Activated CD8-positive, alpha-beta memory T cell treated with anti-CD3 and anti-CD28 coated beads, Interleukin-2, amount 50 U/mL, for 4 hours (primary cell): ENCODE measurements around the gene SV2B.

Source experiments
- DNase-seq: peaks from one replicate; pipeline ENCODE4 v3.0.0-alpha.2; 2020

SV2B gene

DNA sequence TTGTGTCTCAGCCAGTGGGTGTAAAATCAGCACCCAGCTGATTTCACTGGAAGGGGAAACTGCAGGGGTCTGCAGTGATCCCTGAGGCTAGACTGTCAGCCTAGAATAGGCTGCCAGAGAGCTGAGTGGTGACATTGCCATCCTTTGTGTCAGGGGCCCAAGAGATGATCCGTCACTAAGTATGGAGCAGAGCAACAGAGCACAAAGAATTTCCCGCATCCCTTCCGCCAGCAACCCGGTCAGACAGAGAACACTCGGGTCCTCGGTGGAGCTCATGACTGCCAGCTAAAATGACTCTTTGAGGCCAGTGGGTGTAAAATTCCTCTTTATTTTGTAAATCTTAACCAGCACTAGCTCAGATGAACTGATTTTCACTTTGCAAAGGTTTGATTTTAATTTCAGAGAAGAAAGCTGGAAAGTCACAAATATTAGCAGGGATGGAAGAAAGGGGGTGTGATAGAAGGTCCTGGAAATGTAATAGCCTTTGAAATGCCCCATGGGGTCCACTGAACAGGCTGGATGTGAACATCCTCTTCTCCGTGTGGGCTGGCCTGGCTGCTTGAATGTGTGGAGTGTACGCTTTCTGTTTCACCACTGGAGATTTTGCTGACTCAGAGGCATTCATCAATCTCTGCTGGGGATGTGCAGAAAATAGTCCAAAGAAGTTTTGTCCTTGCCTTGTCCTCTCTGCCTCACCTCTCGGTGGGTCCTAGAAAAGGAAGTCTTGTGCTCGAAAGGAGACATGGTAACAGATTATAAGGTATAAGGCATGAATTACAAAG is 138.8 kb downstream of the SV2B start:
- no peak for DNase-seq

DNA sequence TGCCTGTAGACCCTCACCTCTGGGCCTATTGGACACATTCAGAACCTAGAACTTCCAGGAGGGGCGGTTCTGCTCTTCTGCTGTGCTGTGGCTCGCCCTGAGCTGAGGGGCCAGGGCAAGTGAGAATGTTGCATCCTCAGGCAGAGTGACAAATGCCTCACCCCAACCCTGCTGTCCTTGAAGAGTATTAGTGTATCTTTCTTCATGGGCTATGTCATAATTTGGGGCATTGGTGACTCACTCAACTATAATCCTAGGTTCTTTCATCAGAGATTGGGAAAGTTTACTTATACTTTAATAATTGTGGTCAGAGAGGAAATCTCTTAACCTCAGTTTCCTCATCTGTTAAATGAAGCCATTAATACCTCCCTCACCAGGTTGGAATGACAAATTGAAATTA is 143.8 kb downstream of the SV2B start:
- DNase-seq: no peak

DNA sequence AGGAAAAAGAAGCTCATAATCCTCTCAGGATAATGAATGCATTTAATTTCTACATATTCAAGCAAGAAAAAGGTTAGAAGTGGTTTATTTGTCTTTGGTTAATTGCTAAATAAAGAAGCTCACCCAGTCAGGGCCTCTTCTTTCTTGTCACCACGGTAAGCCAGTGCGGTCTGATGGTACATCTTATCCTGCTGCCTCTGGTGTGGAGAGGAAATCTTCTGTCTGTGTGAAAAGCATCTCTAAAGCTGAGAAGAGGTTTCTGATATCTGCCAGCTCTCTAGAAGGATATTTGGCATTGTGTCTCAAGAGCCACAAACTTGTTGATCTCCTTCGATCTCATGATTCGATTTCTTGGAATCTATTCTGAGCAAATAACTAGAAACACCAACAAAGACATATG is 144.9 kb downstream of the SV2B start:
- DNase-seq: no peak

DNA sequence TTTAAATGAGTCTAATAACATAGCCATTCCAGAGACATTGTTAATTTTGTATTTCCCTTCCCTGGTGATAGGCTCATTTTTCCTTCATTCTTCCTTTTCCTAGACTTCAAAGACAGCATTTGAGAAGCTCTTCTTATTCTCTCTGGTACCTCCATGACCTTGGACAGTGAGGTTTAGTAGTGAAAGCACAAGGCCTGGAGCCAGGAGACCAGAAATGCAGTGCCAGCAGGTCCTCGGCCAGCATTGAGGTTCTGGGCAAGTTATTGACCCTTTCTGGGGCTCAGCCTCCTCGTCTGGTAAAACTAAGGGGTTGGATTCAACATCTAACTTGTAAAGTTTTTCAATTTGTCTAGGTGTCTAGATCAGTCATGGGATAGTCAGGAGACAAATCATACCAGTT is 146.9 kb downstream of the SV2B start:
- no peak for DNase-seq

DNA sequence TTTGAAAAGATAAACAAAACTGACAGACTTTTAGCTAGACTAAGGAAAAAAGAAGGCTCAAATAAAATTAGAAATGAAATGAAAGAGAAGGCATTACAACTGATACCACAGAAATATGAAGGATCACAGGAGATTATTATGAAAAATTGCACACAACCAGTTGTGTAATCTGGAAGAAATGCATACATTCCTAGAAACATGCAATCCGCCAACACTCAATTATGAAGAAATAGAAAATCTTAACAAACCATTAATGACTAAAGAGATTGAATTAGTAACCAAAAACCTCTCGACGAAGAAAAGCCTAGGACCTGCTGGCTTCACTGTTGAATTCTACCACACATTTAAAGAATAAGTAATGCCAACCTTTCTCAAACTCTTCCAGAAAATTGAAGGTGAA is 149.5 kb downstream of the SV2B start:
- DNase-seq: no peak

DNA sequence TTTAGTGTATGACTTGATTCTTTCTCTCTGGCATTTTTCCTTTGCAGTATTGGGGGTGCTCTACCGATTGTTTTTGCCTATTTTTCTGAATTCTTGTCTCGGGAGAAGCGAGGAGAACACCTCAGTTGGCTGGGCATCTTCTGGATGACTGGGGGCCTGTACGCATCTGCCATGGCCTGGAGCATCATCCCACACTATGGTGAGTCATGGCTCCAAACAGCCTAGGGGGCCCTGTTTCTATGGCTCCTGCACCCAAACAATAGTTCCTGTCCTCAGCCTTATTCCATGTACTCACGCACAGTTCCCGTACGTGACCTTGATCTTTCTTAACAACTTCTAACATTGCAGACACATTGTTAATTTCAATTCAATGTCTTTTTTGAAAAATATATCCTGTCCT is 152.3 kb downstream of the SV2B start:
- no peak for DNase-seq

DNA sequence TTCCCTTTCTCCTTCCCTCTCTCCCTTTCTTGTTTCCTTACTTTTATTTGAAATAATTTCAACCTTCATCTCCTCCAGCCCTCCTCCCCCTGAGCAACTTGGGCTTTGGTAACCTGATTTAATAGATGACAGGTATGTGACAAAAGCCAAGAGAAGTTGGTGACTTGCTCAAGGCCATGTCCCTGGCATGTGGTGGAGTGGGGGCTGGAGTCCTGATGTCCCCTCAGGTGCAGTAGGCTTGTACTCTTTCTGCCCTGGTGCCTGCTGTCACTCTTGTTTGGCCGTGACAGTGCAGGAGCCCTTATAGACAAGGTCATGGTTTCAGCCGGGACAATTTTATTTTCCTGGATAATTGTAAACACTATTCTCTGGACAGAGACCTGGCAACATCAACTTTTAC is 152.7 kb downstream of the SV2B start:
- no peak for DNase-seq

DNA sequence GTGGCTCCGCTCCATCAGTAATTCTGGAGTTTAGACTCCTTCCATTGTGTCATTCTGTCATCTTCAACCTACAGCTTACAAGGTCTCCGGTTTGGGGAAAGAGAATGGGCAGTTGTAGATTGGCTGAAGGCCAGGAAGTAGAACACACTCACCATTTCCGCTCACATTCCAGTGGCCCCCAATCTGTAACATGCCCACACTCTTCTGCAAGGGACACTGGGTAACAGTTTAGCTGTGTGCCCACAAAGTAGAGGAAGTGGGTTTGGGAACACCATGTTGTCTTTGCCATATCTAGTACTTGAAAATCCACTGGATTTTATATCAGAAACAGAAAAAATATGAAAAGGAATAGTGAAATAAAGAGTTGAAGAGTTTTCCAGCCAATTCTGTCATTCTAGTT is 153.5 kb downstream of the SV2B start:
- no peak for DNase-seq

DNA sequence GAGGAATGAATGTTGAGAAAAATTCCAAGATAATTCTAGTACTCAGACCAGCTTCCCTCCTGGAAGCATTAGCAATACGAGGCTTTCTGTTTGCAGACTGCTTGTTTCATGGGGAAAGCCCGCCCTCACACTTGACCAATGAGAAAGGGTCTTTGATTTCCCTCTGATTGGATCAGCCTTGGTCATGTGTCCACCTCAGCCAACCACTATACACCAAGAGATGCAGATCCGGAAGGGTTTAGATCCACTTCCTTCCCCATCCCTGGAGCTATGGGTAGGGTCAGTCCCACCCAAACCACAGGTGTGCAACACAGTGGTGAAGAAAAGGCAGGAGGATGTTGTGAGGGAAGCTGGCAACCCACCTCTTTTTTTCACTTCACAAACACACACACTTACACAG is 154.7 kb downstream of the SV2B start:
- no peak for DNase-seq

DNA sequence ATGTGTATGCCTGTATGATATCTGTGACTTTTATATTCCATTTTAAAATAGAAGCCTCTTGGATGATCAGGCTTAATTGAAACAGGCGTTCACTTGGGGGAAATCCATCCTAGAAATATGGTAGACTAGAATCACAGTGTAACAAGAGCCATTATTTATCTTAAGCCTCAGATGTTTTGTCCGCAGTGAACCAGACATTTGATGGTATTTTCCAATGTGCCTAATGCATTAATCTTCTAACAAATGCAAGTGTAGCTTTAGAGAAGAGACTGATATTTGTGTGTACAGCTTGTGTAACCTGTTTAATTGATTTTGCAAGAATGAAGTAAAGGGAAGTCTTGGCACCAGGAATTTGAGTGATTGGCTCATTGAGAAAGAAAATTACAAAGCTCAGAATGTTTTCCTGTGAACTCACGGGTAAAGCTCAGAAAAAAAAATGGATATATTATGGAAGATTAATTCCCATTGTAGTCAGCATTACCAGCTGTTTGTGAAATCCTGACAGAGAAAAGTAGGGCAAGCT is 155.7 kb downstream of the SV2B start:
- DNase-seq: no peak

DNA sequence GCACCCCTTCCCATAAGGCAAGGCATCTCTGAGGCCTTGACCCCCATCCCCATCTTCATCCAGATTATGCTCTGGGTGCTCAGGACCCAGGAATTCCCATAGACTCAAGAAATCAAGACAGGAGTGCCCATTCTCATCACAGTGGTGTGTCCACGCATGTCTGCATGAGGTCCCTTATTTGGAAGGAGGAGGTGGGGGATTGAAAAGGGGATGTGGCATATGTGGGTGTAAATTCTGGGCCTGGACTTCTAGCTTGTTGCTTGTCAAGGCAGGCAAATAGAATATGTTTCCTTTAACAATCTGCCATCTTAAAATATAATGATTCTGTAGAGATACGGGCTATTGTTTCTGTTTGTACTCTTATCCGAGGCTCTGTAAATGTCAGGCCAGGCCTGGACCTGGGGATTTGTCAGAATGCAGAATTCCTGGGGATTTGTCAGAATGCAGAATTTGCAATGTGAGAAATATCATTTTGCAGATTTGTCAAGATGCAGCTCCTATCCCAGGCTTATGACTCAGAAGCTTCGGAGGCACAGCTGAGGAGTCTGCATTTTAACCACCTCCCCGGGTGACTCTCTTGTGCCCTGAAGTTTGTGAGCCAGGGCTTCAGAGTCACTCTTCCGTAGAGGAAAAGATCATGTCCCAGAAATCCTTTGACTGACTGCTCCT is 157.8 kb downstream of the SV2B start:
- no peak for DNase-seq

DNA sequence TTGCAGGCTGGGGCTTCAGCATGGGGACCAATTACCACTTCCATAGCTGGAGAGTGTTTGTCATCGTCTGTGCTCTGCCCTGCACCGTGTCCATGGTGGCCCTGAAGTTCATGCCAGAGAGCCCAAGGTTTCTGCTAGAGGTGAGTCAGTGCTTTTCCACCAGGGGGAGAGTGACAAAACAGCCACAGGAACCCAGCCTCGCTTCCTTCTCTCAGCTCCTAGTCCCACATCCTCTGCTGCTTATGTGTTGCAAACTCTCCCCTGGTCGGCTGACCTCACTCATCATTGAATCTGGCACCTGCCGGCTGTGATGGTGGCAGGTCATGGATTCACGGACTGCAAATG is 158.3 kb downstream of the SV2B start:
- DNase-seq: no peak

DNA sequence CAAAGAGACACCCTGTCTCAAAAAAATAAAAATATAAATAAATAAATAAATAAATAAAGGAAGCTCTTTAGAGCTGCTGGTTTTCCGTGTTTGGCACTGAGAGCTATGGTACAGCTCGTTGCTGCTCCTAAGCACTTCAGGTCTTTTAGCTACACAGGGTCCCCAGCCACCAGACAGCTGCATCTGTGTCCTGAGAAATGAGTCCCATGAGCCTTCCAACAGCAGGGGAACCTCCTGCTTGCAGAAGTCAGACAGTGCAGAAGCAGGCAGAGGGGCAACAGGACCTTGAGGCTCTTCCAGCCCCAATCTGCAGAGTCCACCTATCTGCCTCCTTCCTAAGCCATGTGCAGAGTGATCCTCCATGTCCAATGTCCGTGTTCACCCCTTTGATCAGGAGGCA is 159.0 kb downstream of the SV2B start:
- no peak for DNase-seq

DNA sequence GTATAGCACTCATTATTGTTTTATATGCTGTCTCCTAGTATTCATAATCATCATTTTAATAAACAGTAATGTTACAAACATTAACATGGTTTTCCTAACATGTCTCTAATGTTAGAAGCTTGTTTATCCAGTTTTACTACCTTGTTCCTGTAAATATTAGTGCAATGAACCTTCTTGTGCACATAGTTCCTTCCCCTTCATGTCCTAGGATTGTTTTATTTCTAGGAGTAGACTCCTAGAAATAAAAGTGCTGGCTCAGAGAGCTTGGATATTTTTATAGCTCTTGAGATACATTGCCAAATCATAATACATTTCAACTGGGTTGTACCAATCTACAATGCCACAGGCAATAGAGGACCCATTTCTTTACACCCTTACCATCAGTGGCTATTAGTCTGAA is 161.3 kb downstream of the SV2B start:
- no peak for DNase-seq

DNA sequence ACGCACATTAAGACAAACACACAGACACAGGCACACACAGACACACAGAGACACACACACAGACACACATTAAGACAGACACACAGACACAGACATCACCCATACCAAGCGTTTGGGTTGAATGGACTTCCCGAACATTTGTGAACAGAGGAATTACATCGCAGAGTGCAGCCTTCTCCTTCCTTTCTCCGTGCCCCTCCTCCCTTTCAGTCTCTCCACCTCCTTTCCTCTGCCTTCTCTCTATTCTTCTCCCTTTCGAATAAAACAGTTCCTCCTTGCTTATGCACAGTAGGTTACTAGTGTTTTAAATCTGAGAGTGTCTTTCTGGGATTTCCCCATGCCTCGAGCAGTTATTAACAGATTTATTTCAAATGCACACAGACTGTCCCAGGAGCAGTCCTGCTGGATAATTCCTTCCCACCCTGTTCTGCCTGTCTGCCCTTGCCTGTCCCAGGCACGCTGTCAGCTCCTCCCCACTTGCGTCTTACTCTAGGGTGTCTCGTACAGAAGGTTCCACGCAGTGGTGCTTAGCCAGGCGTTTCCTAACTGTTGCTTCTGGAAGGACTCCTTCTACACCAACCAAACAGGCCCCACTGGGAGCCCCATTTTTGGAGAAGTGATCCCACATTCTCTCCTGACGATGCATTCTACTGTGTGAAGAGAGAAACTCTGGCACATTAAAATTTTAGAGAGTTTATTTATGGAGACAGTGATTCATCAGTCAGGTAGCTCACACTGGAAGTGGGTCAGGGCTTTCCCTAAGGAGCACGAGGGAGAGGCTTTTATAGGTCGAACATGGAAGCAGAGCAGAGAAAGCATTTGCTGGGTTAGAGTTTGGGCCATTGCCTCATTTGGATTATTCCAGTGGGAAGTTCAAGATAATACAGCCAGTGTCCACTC is 163.8 kb downstream of the SV2B start:
- DNase-seq: no peak

DNA sequence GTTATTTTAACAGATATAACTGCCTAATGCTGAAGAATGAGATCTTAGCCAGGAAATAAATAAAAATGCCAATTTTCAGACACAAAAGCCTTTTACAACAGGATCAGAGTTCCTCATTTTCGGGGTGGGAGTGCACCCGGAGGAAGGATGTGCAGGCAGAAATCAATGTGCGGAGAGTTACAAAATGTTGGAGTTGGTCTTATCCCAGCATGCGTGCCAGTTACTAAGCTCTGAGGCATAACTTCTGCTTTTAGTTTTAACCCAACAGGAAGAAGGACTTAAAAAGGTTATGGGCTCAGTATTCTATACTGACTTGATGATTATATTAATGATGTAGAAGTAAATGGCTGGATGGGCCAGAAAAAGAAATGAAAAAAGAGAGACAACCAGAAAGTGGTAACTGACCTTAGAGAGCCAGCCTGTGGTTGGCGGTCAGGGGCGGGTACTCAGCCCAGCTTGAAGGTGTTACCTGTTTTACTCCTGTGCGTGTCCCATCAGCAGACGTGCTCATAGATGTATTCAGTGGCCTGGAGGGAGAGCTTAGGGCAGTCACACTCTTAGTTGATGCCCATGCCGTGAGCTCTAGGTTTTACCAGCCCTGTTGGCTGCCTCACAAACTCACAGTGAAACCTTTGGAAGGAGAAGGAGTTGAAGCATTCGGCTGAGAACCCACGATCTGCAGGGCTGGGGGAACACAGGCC is 164.7 kb downstream of the SV2B start:
- no peak for DNase-seq

DNA sequence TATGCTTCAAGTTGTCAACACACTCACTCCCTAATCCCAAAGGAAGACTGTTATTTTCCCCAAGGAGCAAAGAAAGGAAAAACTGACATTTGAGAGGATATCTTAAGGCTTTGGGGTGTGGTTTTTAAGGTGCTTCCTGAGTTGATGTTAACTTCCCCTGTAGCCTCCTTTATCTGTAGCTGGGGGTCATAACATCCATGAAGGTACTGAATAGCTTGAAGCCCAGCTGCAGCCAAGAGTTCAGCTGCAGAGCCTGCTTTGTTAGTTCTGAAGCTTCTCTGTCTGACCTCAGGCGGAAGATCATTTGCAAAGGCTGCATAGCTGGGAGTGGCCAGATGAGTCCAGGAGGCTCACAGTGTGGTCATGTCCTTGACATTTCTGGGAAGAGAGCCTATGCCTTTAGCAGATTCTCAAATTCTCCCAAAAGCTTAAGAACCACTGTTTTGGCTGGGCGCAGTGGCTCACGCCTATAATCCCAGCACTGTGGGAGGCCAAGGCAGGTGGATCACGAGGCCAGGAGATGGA is 165.4 kb downstream of the SV2B start:
- DNase-seq: no peak

DNA sequence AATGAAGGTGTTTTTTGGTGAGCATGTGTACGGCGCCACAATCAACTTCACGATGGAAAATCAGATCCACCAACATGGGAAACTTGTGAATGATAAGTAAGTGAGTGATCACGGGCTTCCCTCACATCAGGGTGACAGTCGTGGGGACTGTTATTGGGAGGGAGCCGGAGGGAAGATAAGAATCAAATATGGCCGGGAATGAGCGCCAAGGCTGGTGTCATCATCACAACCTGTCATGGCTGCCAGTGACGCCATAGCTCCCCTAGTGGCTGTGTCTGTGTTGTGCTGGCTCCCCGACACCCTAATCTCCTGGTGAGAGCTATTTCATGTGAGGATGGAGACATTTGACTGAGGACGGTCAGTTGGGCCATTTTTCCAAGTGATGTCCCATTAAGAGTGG is 168.5 kb downstream of the SV2B start:
- no peak for DNase-seq

DNA sequence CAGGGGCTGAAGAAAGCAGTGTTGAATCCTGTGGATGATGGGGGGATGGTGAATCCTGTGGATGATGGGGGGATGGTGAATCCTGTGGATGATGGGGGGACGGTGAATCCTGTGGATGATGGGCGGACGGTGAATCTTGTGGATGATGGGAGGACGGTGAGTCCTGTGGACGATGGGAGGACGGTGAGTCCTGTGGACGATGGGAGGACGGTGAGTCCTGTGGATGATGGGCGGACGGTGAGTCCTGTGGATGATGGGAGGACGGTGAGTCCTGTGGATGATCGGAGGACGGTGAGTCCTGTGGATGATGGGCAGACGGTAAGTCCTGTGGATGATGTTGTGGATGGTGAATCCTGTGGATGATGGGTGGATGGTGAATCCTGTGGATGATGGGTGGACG is 170.7 kb downstream of the SV2B start:
- DNase-seq: no peak

DNA sequence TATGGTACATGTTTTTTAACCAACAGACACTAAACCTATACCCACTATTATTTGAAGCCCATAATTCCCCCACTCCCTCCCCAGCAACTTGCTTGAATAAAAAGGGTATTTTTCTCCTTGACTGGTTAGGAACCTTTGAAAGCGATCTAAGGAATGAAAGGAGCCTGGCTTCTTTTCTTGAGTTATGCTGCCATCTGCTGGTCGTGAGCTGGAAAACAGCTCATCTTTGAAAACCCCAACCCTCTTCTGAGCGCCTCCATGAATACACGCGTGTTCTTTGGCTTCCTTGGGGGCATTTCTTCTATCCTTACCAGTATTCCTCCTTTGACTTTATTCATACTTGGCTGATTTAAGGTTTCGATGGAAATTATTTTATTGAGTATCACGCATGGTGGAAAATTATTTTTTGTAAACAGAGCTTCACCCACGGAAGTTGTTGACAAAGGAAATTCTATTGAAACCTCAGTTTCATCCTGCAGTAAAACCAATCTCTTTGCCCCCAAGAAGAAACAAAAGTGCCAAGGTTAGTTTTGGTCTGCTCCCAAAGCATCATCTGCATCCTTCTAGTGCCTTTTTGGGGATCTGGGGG is 171.6 kb downstream of the SV2B start:
- DNase-seq: peak; percentile 55

DNA sequence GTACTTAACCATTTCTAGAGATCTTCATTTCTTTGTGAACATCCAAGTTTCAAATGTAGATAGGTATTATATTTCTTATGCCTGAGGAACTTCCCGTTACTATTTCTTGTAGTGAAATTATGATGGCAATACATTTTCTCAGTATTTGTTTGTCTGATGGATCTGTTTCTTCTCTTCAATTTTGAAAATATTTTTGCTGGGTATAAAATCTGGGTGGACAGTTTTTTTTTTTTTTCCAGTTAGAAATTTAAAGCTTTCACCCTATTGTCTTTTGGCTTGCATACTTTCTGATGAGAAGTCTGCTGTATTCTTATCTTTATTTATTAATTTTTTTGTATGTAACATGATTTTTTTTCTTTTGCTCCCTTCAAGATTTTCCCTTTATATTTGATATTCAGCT is 175.8 kb downstream of the SV2B start:
- DNase-seq: no peak

DNA sequence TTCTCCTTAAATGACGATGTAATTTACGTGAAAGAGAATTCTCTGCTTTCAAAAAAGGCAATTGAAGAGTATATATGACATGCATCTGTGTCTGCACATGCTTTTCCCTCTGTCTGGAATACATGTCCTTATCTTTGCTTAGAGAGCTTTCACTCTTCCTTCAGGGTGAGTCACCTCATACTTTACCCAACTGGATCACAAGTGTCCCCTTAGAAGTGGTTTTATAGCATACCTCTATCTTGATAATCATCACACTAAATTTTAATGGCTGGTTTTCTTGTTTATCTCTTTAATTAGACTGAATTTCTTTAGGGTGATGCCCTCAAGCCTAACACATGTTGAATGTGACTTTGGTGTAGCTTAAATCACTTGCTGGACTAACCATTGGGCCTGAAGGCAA is 178.9 kb downstream of the SV2B start:
- no peak for DNase-seq
